NCI-H774 (cell line): ENCODE data around the gene ETNK1.
A peak's percentile ranks its signal among the peaks of the same experiment; 100 is the strongest.

Experiments
- DNase-seq: peaks from one replicate; lab custom pipeline; 2025; lab: John Stamatoyannopoulos, UW

ETNK1 gene

GRCh38 chr12:22635812-22636211 lies 10.8 kb downstream of the ETNK1 start:
- no peak for DNase-seq

- no peak for DNase-seq
Measured at GRCh38 chr12:22640851-22641250, 15.9 kb downstream of the ETNK1 start.

GRCh38 chr12:22641353-22642053 lies 16.5 kb downstream of the ETNK1 start:
- no peak for DNase-seq

- no peak for DNase-seq
Measured at GRCh38 chr12:22648668-22649067, 23.7 kb downstream of the ETNK1 start.

GRCh38 chr12:22653075-22653474 lies 28.1 kb downstream of the ETNK1 start:
- DNase-seq = no peak

GRCh38 chr12:22653791-22654190 lies 28.8 kb downstream of the ETNK1 start:
- no peak for DNase-seq

- no peak for DNase-seq
Measured at GRCh38 chr12:22656376-22656775, 31.4 kb downstream of the ETNK1 start.

GRCh38 chr12:22656831-22657230 lies 31.9 kb downstream of the ETNK1 start:
- DNase-seq = peak; percentile 45

GRCh38 chr12:22657538-22657937 lies 32.6 kb downstream of the ETNK1 start:
- DNase-seq = no peak

- DNase-seq = no peak
Measured at GRCh38 chr12:22658214-22658613, 33.2 kb downstream of the ETNK1 start.

- no peak for DNase-seq
Measured at GRCh38 chr12:22662356-22662755, 37.4 kb downstream of the ETNK1 start.

GRCh38 chr12:22665476-22665875 lies 40.5 kb downstream of the ETNK1 start:
- no peak for DNase-seq

- no peak for DNase-seq
Measured at GRCh38 chr12:22667122-22667521, 42.2 kb downstream of the ETNK1 start.

- no peak for DNase-seq
Measured at GRCh38 chr12:22668441-22668840, 43.5 kb downstream of the ETNK1 start.

GRCh38 chr12:22670762-22671161 lies 45.8 kb downstream of the ETNK1 start:
- no peak for DNase-seq

GRCh38 chr12:22672951-22673350 lies 48.0 kb downstream of the ETNK1 start:
- DNase-seq = no peak

- no peak for DNase-seq
Measured at GRCh38 chr12:22677781-22678574, 53.0 kb downstream of the ETNK1 start.

- DNase-seq = no peak
Measured at GRCh38 chr12:22682663-22683062, 57.7 kb downstream of the ETNK1 start.

GRCh38 chr12:22683131-22683530 lies 58.2 kb downstream of the ETNK1 start:
- DNase-seq = no peak

GRCh38 chr12:22684140-22685118 lies 59.5 kb downstream of the ETNK1 start:
- peak; percentile 13 for DNase-seq

GRCh38 chr12:22686193-22686592 lies 61.2 kb downstream of the ETNK1 start:
- DNase-seq = no peak

- DNase-seq = no peak
Measured at GRCh38 chr12:22687361-22688076, 62.5 kb downstream of the ETNK1 start.
